ENCODE data around the gene BLTP3B. TPM values are rescaled to one million over a fixed set of nuclear protein-coding genes. Genes with fewer than 3 reads are reported as not detected.

Gene BLTP3B
- total and polyA plus RNA-seq, 2 of the 13 experiments (the other 11 are each of a cell fraction or from before 2014, with no cell fraction given): 15.6 to 24.4 TPM

GRCh38 chr12:100141998-100142850, 450 bp downstream of the BLTP3B start (continued):
- TF ChIP-seq CENPT (CRISPR knock-in tag; IDR thresholded peaks at IDR 0.05; ENCODE audit: low read depth) (no peak), HES4 (CRISPR knock-in tag; IDR thresholded peaks at IDR 0.05; ENCODE audit: borderline replicate concordance) (no peak), WIZ (CRISPR knock-in tag; IDR thresholded peaks at IDR 0.05) (0 out of 2 replicates have a peak, but pooled peaks have one; percentile 83), ZNF274 (CRISPR knock-in tag; IDR thresholded peaks at IDR 0.05) (peak; percentile 24; the same call in 1 of the 2 replicates), AGO1 (IDR thresholded peaks at IDR 0.05; ENCODE audit: low read depth, low read length, poor library complexity, severe bottlenecking) (peak; percentile 57), NCOA5 (CRISPR knock-in tag; IDR thresholded peaks at IDR 0.05) (no peak), HNF4G (IDR thresholded peaks at IDR 0.05; ENCODE audit: borderline replicate concordance, low read depth, low read length) (peak; percentile 90), HNF4G (CRISPR knock-in tag; IDR thresholded peaks at IDR 0.05; ENCODE audit: borderline replicate concordance, low read depth) (peak; percentile 88; the same call in 1 of the 2 replicates), ZNF142 (CRISPR knock-in tag; IDR thresholded peaks at IDR 0.05) (no peak), ZBTB40 (IDR thresholded peaks at IDR 0.05) (no peak), ZBTB40 (CRISPR knock-in tag; IDR thresholded peaks at IDR 0.05) (no peak), SUZ12 (IDR thresholded peaks at IDR 0.05; ENCODE audit: low read depth, low read length) (no peak), POLR2AphosphoS5 (IDR thresholded peaks at IDR 0.05; ENCODE audit: low read depth, low read length) (peak; percentile 58)

Data from HepG2 (cell line).